Measurements from ENCODE around the gene ACIN1.

ACIN1 gene, protein sequence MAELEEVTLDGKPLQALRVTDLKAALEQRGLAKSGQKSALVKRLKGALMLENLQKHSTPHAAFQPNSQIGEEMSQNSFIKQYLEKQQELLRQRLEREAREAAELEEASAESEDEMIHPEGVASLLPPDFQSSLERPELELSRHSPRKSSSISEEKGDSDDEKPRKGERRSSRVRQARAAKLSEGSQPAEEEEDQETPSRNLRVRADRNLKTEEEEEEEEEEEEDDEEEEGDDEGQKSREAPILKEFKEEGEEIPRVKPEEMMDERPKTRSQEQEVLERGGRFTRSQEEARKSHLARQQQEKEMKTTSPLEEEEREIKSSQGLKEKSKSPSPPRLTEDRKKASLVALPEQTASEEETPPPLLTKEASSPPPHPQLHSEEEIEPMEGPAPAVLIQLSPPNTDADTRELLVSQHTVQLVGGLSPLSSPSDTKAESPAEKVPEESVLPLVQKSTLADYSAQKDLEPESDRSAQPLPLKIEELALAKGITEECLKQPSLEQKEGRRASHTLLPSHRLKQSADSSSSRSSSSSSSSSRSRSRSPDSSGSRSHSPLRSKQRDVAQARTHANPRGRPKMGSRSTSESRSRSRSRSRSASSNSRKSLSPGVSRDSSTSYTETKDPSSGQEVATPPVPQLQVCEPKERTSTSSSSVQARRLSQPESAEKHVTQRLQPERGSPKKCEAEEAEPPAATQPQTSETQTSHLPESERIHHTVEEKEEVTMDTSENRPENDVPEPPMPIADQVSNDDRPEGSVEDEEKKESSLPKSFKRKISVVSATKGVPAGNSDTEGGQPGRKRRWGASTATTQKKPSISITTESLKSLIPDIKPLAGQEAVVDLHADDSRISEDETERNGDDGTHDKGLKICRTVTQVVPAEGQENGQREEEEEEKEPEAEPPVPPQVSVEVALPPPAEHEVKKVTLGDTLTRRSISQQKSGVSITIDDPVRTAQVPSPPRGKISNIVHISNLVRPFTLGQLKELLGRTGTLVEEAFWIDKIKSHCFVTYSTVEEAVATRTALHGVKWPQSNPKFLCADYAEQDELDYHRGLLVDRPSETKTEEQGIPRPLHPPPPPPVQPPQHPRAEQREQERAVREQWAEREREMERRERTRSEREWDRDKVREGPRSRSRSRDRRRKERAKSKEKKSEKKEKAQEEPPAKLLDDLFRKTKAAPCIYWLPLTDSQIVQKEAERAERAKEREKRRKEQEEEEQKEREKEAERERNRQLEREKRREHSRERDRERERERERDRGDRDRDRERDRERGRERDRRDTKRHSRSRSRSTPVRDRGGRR

DNA sequence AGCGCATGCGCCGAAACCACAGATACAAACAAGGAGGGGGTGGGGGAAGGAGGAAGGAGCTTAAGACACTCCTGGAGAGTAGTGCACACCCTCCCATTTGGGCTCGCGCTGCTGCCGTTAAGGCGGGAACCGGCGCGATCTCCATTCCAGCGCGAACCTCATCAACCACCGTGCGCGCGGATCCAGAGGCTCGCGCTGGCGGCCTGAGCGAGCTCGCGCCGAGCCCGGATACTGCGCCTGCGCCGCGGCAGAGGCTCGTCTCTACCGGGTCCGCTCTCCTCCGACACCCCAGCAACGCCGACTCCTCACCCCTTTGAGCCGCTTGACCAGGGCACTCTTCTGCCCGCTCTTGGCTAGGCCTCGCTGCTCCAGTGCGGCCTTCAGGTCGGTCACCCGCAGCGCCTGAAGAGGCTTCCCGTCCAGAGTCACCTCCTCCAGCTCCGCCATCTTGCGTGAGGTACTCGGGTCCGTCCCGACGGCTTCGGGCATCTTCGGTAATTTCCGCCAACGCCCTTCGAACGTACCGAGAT is at the start of gene ACIN1:
Gene ACIN1 (minus strand): TSS at position 471 of the 530 bp plus-strand sequence. CDS start 24 bp downstream, at position 447.
- no peak for TF ChIP-seq ZFX (IDR thresholded peaks at IDR 0.05; ENCODE audit: borderline replicate concordance)
- TF ChIP-seq, protein P1, sequence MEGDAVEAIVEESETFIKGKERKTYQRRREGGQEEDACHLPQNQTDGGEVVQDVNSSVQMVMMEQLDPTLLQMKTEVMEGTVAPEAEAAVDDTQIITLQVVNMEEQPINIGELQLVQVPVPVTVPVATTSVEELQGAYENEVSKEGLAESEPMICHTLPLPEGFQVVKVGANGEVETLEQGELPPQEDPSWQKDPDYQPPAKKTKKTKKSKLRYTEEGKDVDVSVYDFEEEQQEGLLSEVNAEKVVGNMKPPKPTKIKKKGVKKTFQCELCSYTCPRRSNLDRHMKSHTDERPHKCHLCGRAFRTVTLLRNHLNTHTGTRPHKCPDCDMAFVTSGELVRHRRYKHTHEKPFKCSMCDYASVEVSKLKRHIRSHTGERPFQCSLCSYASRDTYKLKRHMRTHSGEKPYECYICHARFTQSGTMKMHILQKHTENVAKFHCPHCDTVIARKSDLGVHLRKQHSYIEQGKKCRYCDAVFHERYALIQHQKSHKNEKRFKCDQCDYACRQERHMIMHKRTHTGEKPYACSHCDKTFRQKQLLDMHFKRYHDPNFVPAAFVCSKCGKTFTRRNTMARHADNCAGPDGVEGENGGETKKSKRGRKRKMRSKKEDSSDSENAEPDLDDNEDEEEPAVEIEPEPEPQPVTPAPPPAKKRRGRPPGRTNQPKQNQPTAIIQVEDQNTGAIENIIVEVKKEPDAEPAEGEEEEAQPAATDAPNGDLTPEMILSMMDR (IDR thresholded peaks at IDR 0.05), result 0 out of 2 replicates have a peak, but pooled peaks have one; percentile 2
- H3K27ac ChIP-seq, result peak within 1 kb of the TSS; percentile 92

DNA sequence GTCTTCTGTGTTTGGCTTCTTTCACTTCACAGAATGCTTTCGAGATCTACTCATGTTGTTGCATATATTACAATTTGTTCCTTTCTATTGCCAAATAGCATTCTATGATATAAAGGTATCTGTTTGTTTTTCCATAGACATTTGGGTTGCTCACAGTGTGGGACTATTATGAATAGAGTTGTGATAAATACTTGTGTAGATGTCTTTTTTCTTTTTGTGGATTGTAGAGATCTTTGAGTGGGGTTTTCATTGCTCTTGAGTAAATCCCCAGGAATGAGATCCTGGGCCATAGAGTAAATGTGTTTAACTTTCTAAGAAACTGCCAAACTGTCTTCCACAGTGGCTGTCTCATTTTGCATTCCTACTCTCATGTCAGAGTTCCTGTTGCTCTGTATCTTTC is 49.0 kb upstream of the ACIN1 start:
- TF ChIP-seq ZFX (IDR thresholded peaks at IDR 0.05; ENCODE audit: borderline replicate concordance), result no peak

DNA sequence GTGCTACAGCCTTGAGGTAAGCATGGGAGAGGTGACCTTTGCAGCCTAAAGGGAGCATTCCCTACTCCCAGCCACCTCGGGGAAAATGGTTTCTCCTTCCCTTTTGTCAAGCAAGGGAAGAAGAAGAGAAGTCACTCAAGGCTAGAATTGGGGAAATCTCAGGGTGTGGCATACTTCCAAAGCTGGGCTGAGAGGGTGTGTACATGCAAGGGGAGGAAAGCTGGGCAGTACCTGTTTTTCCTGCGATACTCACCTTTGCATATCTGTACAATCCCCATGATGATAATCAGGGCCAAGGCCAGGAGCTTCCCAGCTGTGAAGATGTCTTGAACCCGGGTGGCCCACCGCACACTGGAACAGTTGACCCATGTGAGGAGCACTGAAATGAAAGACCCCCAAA is 47.9 kb upstream of the ACIN1 start:
- TF ChIP-seq, protein P1 (IDR thresholded peaks at IDR 0.05), result no peak
- no peak for TF ChIP-seq ZFX (IDR thresholded peaks at IDR 0.05; ENCODE audit: borderline replicate concordance)
- no peak overlapping the region for H3K27ac ChIP-seq

More for the DNA sequence above, 49.0 kb upstream of the ACIN1 start:
- no peak overlapping the region for H3K27ac ChIP-seq

DNA sequence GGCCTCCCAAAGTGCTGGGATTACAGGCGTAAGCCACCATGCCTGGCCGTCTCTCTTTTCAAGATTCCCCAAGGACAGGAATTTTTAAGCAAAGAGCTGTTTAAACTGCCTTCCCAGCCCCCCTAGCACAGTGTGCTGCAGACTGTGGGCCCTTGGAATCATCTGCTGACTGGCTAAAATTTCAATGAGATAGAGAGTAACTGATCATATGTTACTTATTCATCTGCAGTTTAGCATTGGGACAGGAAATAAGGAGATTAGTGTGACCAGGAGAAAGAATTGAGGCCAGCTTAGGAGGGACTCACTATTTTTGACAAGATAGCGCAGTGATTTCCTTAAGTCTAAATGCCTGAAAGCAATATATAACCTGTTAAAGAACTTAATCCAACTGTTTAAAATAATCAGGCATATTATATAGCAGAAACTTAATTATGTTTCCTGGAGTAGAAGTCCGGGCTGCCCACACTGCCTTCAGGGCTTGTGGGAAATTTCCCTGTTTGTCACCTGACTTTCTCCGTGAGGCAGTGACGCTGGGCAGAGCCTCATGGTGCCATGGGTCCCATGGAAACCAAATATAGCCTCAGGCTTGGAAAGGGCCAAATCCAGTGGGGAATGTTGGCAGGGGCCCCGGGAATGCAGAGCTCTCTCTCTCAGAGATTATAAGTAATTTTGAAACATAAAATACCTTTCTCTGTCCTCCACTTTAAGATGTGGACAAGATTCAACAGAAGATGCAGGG is 46.9 kb upstream of the ACIN1 start:
- no peak overlapping the region for H3K27ac ChIP-seq
- no peak for TF ChIP-seq ZFX (IDR thresholded peaks at IDR 0.05; ENCODE audit: borderline replicate concordance)

DNA sequence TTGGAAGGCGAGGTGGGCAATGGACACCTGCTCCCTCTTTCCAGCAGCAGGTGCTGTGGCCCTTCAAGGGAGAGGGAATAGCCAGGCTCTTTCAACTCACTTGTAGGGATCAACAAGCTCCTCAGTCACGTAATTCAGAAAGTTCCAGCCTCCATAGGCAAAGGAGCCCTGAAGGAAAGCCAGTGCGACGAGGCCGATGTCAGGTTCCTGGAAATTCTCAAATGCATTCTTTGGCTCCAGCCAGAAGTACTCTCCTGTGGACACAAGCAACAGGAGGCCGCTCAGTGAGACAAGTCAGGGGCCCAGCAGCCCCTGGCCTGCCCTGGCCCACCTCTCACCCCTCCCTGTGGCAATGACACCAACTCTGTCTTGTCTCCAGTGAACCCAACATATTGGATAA is 45.4 kb upstream of the ACIN1 start:
- H3K27ac ChIP-seq, result no peak overlapping the region
- TF ChIP-seq, protein P1 (IDR thresholded peaks at IDR 0.05), result no peak
- TF ChIP-seq ZFX (IDR thresholded peaks at IDR 0.05; ENCODE audit: borderline replicate concordance), result no peak

DNA sequence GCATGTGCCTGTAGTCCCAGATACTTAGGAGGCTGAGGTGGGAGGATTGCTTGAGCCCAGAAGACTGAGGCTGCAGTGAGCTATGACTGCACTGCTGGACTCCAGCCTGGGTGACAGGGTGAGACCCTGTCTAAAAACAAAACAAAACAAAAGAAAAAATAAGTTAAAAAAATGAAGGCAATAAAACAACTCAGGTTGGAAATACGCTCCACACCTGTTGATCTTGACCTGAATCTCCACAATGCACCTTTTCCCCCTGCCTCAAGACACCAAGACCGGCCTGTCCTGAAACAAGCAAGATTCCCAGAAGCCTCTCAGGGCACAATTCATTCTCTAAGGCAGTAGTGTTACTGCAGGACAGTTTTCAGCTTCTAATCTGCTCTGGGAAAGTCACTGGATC is 44.9 kb upstream of the ACIN1 start:
- TF ChIP-seq ZFX (IDR thresholded peaks at IDR 0.05; ENCODE audit: borderline replicate concordance), result no peak
- TF ChIP-seq, protein P1 (IDR thresholded peaks at IDR 0.05), result no peak
- H3K27ac ChIP-seq, result no peak overlapping the region

DNA sequence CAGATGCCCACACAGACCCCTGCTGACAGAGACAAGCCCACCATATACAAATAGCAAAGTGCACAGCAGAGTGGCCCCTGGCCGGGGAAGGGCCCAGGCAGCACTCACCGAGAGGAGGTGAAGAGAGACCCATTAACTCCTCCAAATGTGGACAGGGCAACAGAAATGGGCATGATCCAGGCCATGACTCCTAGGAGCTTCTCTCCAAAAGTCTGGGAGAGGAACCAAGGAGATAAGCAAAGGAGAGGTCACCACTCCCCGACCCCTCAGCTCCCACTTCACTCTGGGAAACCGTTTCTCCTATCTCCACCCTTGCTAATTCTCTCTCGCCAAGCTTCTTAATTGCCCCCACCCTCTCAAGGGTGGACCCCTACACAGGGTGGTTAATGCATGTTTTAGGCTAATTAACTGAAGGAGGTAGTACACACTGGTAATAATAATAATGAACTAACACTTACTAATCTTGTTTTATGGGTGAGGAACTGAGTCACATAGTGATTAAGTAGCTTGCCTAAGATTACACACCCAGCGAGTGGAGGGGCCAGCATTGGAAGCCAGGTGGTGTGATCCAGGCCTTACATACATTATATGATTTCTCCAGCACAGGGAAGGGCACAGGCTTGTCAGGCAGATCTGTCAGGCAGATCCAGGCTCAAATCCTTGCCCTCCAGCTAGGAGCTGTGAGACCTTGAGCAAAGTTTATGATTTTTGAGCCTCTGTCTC is 43.0 kb upstream of the ACIN1 start:
- TF ChIP-seq, protein P1 (IDR thresholded peaks at IDR 0.05), result no peak
- no peak for TF ChIP-seq ZFX (IDR thresholded peaks at IDR 0.05; ENCODE audit: borderline replicate concordance)
- H3K27ac ChIP-seq, result no peak overlapping the region

All from 22Rv1 (cell line).